Type B pancreatic cell (in vitro differentiated cells): ENCODE data around the gene SKIC2. TPM values are rescaled to one million over a fixed set of nuclear protein-coding genes. Genes with fewer than 3 reads are reported as not detected.

Experiments used
- DNase-seq: peaks from one replicate; pipeline ENCODE4 v3.0.0; 2021; ENCODE audit warnings: mixed read lengths; ENCODE audit not compliant: unreplicated experiment; ENCODE audit errors: extremely low spot score
- H3K27ac Mint-ChIP-seq: 2 replicates; pipeline ENCODE4 v1.8.0; 2021; ENCODE audit warnings: mild to moderate bottlenecking, mixed read lengths
- H3K27me3 Mint-ChIP-seq: 2 replicates; pipeline ENCODE4 v1.8.0; 2021; ENCODE audit warnings: mixed read lengths
- H3K36me3 Mint-ChIP-seq: 2 replicates; pipeline ENCODE4 v1.8.0; 2021; ENCODE audit warnings: mixed read lengths
- H3K4me1 Mint-ChIP-seq: one replicate; pipeline ENCODE4 v1.8.0; 2021; ENCODE audit warnings: mixed read lengths; ENCODE audit not compliant: unreplicated experiment
- H3K4me3 Mint-ChIP-seq: 2 replicates; pipeline ENCODE4 v1.8.0; 2021; ENCODE audit warnings: mild to moderate bottlenecking, mixed read lengths
- H3K9me3 Mint-ChIP-seq: 2 replicates; pipeline ENCODE4 v1.8.0; 2021; ENCODE audit warnings: mixed read lengths
- total RNA-seq: library from RNA; stranded (reverse); gene quantifications from 2 replicates; pipeline ENCODE4 v1.2.1, GENCODE V29; 2021; ENCODE audit warnings: low replicate concordance
- TF ChIP-seq, protein P1 (sequence below): fragments of 200-600 bp; sonication (generic); conservative IDR thresholded peaks from 2 replicates; pipeline ENCODE4 v1.5.0; 2021; ENCODE audit warnings: antibody characterized with exemption, mild to moderate bottlenecking

SKIC2 gene
- total RNA-seq, 1 donor from 2014 or later, result 84.2 TPM

DNA sequence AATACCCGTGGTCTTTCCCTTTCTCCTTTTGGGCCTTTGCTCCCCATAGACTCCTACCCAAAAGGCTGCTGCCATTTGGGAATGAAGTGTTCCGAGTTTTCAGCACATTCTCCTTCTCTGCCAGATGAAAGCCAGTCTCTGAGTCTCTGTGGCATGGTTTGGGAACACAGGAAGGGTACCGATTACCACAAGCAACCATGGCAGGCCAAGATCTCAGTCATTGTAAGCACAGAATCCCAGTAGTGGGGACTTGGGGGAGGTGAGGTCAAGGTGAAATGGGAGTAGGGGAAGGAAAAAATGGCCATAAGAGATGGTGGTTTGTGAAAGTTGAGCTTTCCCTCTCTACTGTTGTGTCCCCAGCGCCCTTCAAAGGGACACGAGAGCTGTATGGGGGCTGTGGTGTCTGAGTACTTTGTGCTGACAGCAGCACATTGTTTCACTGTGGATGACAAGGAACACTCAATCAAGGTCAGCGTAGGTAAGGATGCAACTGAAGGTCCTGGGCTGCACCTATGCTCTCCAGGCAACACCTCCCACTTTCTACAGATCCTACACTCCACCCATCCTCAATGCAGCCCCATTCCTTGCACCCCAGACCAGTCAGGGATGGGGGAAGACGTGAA, 8.9 kb upstream of the SKIC2 start:
- no peak overlapping the region for H3K4me3 Mint-ChIP-seq
- DNase-seq, result no peak
- H3K4me1 Mint-ChIP-seq, result peaks cover 5% of the 10 kb centered on the region
- peak overlapping the region; percentile 32 for H3K27ac Mint-ChIP-seq
- H3K9me3 Mint-ChIP-seq, result no peaks in the 10 kb centered on the region
- peaks cover 14% of the 10 kb centered on the region for H3K36me3 Mint-ChIP-seq
- TF ChIP-seq, protein P1, sequence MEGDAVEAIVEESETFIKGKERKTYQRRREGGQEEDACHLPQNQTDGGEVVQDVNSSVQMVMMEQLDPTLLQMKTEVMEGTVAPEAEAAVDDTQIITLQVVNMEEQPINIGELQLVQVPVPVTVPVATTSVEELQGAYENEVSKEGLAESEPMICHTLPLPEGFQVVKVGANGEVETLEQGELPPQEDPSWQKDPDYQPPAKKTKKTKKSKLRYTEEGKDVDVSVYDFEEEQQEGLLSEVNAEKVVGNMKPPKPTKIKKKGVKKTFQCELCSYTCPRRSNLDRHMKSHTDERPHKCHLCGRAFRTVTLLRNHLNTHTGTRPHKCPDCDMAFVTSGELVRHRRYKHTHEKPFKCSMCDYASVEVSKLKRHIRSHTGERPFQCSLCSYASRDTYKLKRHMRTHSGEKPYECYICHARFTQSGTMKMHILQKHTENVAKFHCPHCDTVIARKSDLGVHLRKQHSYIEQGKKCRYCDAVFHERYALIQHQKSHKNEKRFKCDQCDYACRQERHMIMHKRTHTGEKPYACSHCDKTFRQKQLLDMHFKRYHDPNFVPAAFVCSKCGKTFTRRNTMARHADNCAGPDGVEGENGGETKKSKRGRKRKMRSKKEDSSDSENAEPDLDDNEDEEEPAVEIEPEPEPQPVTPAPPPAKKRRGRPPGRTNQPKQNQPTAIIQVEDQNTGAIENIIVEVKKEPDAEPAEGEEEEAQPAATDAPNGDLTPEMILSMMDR, result no peak
- H3K27me3 Mint-ChIP-seq, result peaks cover 13% of the 10 kb centered on the region

DNA sequence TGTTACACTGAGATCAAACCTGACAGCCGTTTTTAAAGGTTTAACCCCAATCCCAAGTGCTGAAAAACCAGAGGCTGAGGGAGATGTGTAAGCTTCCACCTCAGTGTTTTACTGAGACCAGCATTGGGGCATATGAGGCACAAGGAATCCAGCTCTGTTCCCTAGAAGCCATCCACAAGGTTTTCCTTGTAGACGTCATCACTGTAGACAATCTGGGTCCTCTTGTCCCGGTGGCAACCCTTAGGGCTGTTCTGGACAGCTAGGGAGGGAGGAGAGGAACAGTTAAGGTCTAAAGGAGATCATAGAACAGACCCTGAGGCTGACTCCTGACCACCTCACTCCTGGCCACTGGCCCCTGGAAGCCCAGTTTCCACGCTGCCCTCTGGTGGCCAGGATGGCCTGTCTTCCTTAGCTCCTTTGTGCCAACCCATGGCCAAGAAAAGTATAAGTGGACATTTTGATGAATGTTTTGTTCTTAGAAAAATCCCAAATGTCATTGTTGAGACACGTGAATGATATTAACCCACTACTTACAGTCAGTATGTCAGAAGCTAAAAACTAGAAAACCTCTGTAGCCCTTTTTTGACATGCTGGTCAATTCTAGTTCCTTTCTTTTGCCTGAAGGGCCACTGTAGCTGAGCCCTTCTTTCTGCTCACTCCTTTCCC, 6.7 kb upstream of the SKIC2 start:
- H3K9me3 Mint-ChIP-seq, result no peaks in the 10 kb centered on the region
- no peaks in the 10 kb centered on the region for H3K27me3 Mint-ChIP-seq
- TF ChIP-seq, protein P1, result peak; percentile 81
- H3K4me3 Mint-ChIP-seq, result no peak overlapping the region
- H3K36me3 Mint-ChIP-seq, result peaks cover 17% of the 10 kb centered on the region
- H3K27ac Mint-ChIP-seq, result no peak overlapping the region
- DNase-seq, result no peak
- peaks cover under 1% of the 10 kb centered on the region for H3K4me1 Mint-ChIP-seq

DNA sequence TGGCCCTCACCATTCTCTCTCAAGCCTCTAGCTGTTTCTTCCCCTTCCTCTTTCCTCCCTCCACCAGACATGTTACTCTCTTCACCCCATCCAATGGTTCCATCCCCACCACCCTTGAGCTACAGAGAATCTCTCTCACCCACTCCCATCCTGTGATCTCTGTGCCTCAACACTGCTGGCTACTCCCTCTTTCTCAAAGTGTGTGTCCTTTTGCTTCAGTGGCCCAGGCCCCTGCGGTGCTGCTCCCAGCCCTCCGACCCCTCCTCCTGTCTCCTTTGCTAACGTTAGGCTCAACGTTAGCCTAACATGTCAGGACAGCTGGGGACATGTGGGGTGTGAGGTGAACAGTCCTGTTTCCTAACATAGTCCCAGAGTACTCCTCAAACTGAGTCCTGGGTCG, 6.1 kb upstream of the SKIC2 start:
- Mint-ChIP-seq H3K36me3 (peaks cover 23% of the 10 kb centered on the region), H3K9me3 (no peaks in the 10 kb centered on the region), H3K27me3 (no peaks in the 10 kb centered on the region), H3K4me3 (no peak overlapping the region), H3K4me1 (peaks cover 7% of the 10 kb centered on the region), H3K27ac (no peak overlapping the region)
- TF ChIP-seq, protein P1, result no peak
- DNase-seq, result no peak

DNA sequence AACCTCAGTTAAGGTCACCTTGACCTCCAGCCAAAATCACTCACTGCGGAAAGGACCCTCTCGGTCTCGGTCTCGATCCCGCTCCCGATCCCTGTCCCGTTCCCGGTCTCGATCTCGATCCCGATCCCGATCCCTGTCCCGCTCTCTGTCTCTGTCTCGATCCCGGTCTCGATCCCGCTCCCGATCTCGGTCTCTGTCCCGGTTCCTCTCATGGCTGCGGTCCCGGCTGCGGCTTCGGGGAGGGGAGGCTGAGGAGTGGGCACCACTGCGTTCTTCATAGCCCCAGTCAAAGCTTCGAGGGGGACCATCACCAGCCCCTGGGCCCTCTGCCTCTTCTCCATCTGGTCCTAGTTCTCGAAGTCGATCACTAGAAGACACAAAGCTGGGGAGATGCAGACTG, 4.5 kb upstream of the SKIC2 start:
- Mint-ChIP-seq H3K4me1 (peaks cover 17% of the 10 kb centered on the region), H3K9me3 (no peaks in the 10 kb centered on the region), H3K4me3 (no peak overlapping the region), H3K27ac (no peak overlapping the region), H3K27me3 (no peaks in the 10 kb centered on the region), H3K36me3 (peaks cover 23% of the 10 kb centered on the region)
- DNase-seq, result no peak
- TF ChIP-seq, protein P1, result no peak

DNA sequence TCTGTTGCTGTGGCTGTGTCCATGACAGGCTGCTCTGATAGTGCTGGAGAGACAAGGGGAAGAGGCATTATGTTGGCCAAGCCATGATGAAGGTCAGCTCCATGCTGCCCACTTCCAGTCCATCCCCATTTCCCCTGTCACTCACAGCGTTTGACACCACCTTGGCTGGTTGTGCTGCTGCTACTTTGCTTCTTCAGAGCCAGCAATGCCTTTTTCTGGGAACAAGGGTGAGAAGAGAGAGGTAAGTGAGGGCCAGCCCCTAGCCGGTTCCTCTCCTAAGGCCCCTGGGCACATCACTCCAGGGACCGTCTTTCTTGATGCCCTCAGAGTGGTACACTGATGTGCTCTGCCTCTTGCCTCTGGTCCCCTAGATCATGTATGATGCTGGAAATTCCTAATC, 2.2 kb upstream of the SKIC2 start:
- peaks cover 19% of the 10 kb centered on the region for H3K36me3 Mint-ChIP-seq
- no peaks in the 10 kb centered on the region for H3K27me3 Mint-ChIP-seq
- DNase-seq, result no peak
- no peak overlapping the region for H3K27ac Mint-ChIP-seq
- peaks cover 22% of the 10 kb centered on the region for H3K4me1 Mint-ChIP-seq
- no peaks in the 10 kb centered on the region for H3K9me3 Mint-ChIP-seq
- TF ChIP-seq, protein P1, result no peak
- peak overlapping the region; percentile 97 for H3K4me3 Mint-ChIP-seq
